ENCODE data around the gene NEO1. TPM values are rescaled to one million over a fixed set of nuclear protein-coding genes. Genes with fewer than 3 reads are reported as not detected.

The NEO1 gene
- polyA plus RNA-seq, 1 of the 3 experiments (the other 2 are of a cell fraction): 13.1 TPM

- Histone ChIP-seq H3K4me2 (no peak overlapping the region), H2AFZ (ENCODE audit: low read depth) (no peak overlapping the region), H3K9me3 (no peaks in the 10 kb centered on the region), H3K79me2 (ENCODE audit: insufficient read depth) (no peaks in the 10 kb centered on the region), H3K36me3 (replicated peaks in 1 of 2; ENCODE audit: control insufficient read depth in 1 of 2, insufficient read depth in 2 of 2, low read length in 1 of 2) (no peaks in the 10 kb centered on the region), H3K9ac (no peak overlapping the region), H4K20me1 (ENCODE audit: insufficient read depth) (no peaks in the 10 kb centered on the region), H3F3A (replicated peaks; ENCODE audit: insufficient read depth) (no peaks in the 10 kb centered on the region), H3K27me3 (ENCODE audit: insufficient read depth) (no peaks in the 10 kb centered on the region), H3K4me3 (ENCODE audit: low read depth in 2 of 2, low read length in 1 of 2) (no peak overlapping the region), H3K27ac (ENCODE audit: low read depth in 2 of 2, low read length in 1 of 2) (no peak overlapping the region), H3K9me2 (no peaks in the 10 kb centered on the region), H3K4me1 (ENCODE audit: control insufficient read depth in 1 of 2, insufficient read depth in 2 of 2, low read depth in 1 of 2, low read length in 1 of 2) (peaks cover 0 to 7% of the 10 kb centered on the region in 2 experiments; a peak in 1 of 4 replicates)
- DNase-seq: no peak
- ChIA-PET POLR2A (no interaction called here), CTCF (interaction anchor here (0.9 to 1.3 kb wide), 2 partner anchors 23 to 372 kb away, joined by 3 to 4 read pairs; no protein-coding TSS in a partner anchor)
- WGBS (ENCODE audit: low lambda C conversion rate): 71% methylated on average over 10 of the region's 12 CpGs
- TF ChIP-seq RCOR1 (IDR thresholded peaks at IDR 0.05; ENCODE audit: low read length) (no peak), CHD2 (IDR thresholded peaks at IDR 0.05; ENCODE audit: low read length, partially characterized antibody) (no peak), USF2 (IDR thresholded peaks at IDR 0.05; ENCODE audit: borderline replicate concordance, low read depth, low read length) (no peak)
Measured at GRCh38 chr15:73328149-73328820, 276.0 kb downstream of the NEO1 start.

- Histone ChIP-seq H2AFZ (ENCODE audit: low read depth) (no peak overlapping the region), H3K9me3 (no peaks in the 10 kb centered on the region), H3K4me1 (ENCODE audit: control insufficient read depth in 1 of 2, insufficient read depth in 2 of 2, low read depth in 1 of 2, low read length in 1 of 2) (peaks cover 0 to 7% of the 10 kb centered on the region in 2 experiments; a peak in 1 of 4 replicates), H3K4me2 (no peak overlapping the region), H3K36me3 (replicated peaks in 1 of 2; ENCODE audit: control insufficient read depth in 1 of 2, insufficient read depth in 2 of 2, low read length in 1 of 2) (no peaks in the 10 kb centered on the region), H3K9ac (no peak overlapping the region), H4K20me1 (ENCODE audit: insufficient read depth) (no peaks in the 10 kb centered on the region), H3K79me2 (ENCODE audit: insufficient read depth) (no peaks in the 10 kb centered on the region), H3K9me2 (no peaks in the 10 kb centered on the region), H3K4me3 (ENCODE audit: low read depth in 2 of 2, low read length in 1 of 2) (no peak overlapping the region), H3K27me3 (ENCODE audit: insufficient read depth) (no peaks in the 10 kb centered on the region), H3F3A (replicated peaks; ENCODE audit: insufficient read depth) (no peaks in the 10 kb centered on the region), H3K27ac (ENCODE audit: low read depth in 2 of 2, low read length in 1 of 2) (no peak overlapping the region)
- 78% methylated on average over 10 of the region's 10 CpGs for WGBS (ENCODE audit: low lambda C conversion rate)
- ChIA-PET CTCF (interaction anchor here (0.6 to 1.3 kb wide), 2 partner anchors 188 to 371 kb away, joined by 3 to 4 read pairs; no protein-coding TSS in a partner anchor), POLR2A (no interaction called here)
- DNase-seq: no peak
- TF ChIP-seq USF1 (IDR thresholded peaks at IDR 0.05; ENCODE audit: borderline replicate concordance, low read depth) (no peak), TCF12 (IDR thresholded peaks at IDR 0.05) (no peak), CTCF (IDR thresholded peaks at IDR 0.05) (no peak), NFIC (IDR thresholded peaks at IDR 0.05; ENCODE audit: borderline replicate concordance) (no peak), PBX3 (IDR thresholded peaks at IDR 0.05) (no peak), YY1 (IDR thresholded peaks at IDR 0.05; ENCODE audit: low read depth) (no peak), RXRA (IDR thresholded peaks at IDR 0.05; ENCODE audit: borderline replicate concordance, low read depth) (no peak), FOSL2 (IDR thresholded peaks at IDR 0.05; ENCODE audit: borderline replicate concordance, low read depth) (no peak), IRF3 (IDR thresholded peaks at IDR 0.05; ENCODE audit: low read depth, low read length) (no peak), TAF1 (IDR thresholded peaks at IDR 0.05; ENCODE audit: borderline replicate concordance, low read depth, low read length) (no peak), EP300 (IDR thresholded peaks at IDR 0.05; ENCODE audit: borderline replicate concordance in 1 of 2, low read depth in 1 of 2, low read length in 1 of 2) (no peak), CHD2 (IDR thresholded peaks at IDR 0.05; ENCODE audit: low read length, partially characterized antibody) (no peak), SMC3 (IDR thresholded peaks at IDR 0.05; ENCODE audit: low read depth, low read length) (no peak), FOXJ3 (CRISPR knock-in tag; IDR thresholded peaks at IDR 0.05) (no peak), EZH2phosphoT487 (IDR thresholded peaks at IDR 0.05; ENCODE audit: borderline replicate concordance, low read depth) (no peak)
Measured at GRCh38 chr15:73328981-73329380, 276.7 kb downstream of the NEO1 start.
